Skin of body (tissue), 2 donors: ENCODE results near the gene PTCSC3. TPM values are rescaled to one million over a fixed set of nuclear protein-coding genes. Genes with fewer than 3 reads are reported as not detected.

ENCODE experiments used
- DNase-seq: peaks from one replicate; lab custom pipeline; 2025; lab: John Stamatoyannopoulos, UW
- total RNA-seq: library from RNA; depleted of rRNA; stranded (reverse); fragments of >200 nt; gene quantifications from one replicate; pipeline ENCODE4 v1.2.3, GENCODE V29; 2014

PTCSC3 gene
- total RNA-seq = not detected

DNA sequence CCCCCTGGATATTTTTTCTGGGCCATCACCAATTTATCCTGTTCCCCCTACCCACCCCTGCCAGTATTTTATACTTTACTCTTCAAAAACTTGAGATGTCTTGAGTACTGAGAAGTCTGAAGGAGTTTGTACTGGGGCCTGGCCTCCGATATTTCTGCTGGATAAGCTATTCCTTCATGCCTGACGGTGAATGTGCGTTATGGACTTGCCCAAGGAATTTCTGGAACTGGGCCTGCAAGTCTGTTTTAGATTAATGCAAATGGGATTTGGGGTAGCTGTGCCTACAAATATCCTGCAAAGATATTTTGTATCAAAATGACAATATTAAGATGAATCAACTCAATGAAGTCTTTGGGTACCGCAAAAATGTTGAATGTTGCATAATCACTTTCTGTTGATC, at the start of gene PTCSC3:
TSS of gene PTCSC3 (minus strand) at position 199 of the 400 bp plus-strand sequence.
- DNase-seq = no peak

DNA sequence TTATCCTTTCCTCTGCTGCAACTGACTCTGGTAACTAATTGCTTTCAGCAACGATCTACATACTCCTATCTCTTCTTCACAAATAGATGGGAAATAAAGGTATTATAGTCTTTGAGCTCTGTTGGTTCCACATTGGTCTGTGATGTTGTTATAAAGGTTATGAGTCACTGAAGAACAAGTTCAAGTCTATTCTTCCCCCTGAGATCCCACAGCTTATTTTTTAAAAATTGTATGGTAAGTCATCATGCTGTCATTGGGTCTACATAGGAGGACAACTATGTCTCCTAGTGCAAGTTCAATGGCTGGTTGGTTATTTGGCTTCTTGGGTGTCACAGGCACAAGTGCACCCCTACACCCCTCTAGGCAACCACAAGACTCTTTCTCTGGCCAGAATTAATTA, 49.6 kb upstream of the PTCSC3 start:
- DNase-seq = no peak

DNA sequence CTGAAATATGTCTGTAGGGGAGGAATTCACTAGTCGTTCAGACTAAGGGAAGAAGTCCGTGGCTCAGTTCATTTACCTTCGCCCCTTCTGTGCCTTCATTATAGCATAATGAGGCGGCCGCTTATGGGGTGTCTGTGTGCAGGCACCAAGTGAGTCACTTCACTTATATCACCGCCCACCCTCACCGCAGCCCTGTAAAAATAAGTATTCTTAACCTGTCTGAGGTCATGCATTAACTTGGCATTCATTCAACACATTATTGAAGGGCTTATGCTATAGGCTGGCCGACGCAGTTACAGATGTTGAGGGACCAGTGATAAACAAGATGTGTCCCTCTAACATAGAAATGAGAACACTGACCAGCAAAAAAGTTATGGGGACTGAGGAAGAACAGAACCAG, 47.7 kb upstream of the PTCSC3 start:
- DNase-seq = no peak

DNA sequence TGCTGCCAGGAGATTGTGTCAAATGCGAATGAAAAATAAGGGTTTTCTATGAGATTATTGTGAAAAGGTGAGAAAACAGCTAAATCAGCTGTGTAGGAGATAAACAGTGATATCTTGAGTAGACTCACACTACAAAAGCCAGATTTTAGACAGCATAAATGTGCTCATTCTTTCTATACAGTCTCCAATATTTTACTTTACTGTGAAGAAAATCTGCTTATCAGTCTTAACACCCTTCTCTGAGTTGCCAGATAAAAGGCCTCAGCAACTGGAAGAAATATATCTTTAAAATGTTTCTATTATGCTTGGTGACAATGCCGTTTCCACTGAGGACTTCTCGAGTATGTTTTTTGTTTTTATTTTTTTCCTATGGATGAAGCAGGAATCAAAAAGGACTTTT, 47.0 kb upstream of the PTCSC3 start:
- DNase-seq = no peak

DNA sequence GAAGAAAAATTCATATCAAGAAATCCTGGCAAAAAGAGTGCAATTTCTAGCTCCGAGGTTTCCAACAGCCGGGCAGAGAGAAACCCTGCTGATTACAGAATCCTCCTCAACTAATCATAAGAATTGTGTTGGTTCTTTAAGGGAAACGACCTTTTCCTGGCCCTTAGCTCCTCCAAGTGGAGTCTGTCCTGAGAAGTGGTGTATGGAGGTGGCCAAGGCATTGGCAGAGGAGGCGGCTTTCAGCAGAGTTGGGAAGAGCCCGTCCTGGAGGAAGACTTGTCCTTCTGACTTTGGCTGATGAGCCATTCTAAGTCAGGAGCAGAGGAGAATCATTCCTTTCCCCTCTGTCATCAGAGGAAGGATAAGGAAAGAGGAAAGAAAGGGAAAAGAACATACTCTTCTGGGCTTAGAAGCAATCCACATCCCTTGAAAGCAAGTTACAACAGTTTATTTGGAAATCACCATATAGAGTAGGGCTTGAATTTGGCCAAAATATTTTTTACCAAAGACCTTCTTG, 46.5 kb upstream of the PTCSC3 start:
- DNase-seq = no peak

DNA sequence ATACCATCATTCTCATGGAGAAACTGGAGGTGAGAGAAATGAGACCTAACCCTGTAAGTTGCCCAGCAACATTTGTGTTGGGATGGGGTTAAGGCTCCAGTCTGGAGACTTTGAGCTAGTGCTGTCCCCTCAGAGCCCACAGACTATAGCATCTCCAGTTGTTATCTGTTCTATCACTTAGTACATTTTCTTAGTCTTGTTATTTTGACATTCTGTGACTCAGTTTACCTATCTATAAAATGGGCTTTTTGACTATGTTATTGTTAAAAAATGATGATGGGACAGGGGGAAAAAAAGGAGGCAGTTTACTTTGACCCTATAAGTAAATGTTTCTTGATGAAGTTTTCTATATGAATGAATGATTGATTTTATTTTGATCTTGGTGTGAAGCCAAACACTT, 45.8 kb upstream of the PTCSC3 start:
- DNase-seq = no peak

DNA sequence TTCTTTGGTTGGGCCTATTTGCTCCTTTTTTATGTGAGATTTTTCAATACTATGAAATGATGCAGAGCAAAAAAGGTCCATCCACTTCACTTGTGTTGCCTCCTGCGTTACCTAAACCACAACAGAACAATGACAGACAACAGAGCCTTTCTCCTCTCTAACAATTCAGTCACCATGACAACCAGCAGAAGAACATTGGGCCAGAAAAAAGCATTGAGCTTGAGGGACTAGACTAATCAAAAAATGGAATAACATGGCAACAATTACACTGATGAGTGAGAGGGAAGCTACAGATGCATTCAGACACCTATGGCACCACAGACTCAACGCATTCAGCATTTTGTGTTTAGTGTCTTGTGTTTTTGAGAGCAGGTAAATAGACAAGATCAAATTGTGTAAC, 44.6 kb upstream of the PTCSC3 start:
- no peak for DNase-seq

DNA sequence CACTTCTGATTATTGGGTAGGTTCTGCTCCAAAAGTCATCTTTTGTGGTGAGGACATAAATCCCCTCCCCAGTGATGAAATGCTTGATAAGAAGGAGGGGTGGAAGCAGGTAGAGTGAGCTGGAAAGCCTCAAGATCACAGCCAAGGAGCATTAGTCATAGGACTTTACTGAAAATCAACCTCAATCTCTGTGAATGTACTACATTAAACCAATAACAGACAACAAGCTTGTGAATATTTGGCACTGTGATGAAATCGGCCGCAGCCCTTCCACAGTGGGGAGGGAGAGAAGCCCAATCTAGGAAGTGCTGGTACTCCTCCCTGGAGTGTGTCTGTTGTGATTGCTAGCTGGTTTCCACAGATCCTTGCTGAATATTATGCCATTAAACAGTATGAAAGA, 41.2 kb upstream of the PTCSC3 start:
- DNase-seq = no peak

DNA sequence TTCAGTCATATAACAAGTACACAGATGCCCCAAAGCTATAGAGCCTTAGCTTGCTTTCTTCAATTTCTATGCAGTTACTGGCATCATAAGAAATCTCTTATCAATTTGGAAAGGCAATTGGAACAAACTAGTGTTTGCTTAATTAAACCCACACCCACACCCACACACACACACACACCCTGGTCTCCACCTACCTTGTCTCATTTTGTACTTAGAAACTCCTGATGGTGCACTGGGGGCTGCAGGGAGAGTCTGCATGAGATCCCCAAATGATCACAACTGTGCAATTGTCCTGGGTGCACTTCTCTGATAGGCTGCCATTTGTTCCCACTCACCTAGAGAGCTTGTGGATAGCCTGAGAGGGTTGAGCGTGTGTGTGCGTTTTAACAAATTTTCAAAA, 40.5 kb upstream of the PTCSC3 start:
- no peak for DNase-seq

DNA sequence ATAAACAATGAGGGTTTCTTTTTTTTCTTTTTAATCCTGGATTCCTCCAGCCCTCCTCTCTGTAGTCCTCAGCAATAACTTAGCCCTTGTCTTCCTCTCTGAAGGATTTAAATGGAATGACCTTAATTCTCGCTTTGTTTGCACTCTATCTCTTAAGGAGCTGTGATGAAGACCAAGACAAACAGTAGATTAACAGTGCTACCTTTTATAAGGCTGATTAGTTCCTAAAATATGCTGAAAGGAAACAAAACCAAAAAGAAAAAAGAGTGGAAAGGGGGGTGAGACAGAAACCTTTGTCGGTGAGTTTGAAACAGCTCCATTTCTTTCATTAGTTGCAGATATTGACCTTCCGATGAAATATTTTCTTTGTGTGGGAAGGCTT, 38.7 kb upstream of the PTCSC3 start:
- no peak for DNase-seq

DNA sequence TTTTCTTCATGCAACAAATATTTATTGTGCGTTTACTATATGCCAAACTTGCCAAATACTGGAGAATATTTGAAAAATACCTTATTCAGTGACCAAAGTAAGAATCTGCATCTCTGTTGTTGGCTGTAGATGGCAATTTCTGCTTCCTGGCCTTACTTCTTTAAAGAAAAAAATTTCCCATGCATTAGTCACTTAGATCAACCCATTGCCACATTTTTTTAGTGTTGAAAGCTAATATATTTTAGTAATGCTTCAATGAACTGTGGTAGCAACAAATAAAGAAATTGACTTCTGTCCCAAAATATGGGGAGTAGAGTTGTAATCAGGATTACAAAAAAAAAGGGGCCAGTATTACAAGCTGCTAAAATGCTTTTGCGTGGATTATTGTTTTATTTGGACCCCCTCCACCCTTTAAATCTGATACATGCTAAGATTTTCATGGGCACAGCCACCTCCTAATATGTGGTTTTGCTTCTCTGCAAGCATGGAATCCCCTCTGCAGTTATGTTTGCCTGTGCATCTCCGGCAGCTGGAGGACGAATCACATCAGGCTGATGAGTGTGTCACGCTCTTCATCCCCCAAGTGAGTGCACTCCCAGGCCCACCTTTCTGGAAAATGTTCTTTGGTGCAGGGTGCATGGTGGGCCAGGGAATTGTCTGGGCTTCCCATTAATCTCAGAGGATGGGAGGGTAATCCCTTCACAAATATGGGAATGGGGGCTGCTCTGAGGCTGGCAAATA, 38.1 kb upstream of the PTCSC3 start:
- DNase-seq = no peak

DNA sequence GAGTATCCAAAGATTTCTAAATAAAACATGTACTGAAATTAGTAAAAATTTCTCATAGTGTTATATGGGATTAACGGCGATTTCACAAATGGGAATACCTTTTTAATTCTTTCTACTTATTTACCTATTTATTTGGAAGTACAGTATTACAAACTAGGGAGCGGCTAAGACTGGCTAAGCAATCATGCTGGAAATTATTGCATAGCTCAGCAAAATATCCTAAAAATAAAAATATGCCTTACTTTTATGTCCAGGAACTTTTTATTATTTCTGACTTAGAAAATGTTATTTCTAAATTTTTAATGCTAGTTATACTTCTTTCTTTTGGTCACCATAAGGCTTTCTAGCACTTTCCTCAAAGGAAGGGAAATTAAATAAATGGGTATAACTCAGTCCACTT, 36.5 kb upstream of the PTCSC3 start:
- no peak for DNase-seq

DNA sequence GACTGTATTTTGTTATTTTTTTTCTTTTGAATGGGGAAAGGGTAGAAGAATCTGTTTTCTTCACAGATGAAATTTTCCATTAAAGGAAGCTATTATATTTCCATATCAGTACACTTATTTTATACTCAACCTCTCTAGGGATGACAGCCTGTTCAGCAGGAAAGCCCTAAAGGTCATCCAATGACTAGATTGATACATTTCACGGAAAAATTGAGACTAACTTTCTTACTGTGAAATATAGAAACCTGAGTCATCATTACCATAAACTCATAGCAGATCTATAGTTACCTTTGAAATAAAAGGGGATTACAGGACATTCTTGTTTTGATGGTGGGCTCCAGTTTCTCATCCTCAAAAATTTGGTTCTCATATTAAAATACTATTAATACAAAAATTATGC, 36.1 kb upstream of the PTCSC3 start:
- no peak for DNase-seq

DNA sequence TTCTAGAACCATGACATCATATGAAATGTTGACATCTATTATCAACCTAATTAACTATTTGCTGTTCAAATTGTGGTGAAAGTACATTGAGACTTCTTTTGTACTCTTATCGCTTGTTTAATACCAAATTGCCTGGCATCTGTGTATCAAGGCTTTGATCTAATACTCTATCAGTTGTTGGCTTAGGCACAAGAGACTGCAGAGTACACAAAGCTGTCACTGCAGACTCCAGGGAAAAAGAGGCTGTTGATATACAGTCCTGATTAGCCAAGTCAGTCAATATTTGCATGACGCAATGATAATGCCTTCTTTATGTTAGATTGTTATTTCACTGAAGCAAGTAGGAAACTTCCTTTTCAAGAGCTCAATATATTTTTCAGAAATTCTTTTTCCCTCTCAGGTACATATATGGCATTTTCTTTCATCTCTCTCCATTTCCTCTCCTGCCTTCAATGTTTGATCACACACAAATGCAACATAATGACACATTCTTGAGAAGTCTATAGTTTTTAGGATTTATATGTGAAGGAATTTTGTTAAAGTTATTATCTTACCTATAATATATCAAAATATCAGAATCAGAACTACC, 32.3 kb upstream of the PTCSC3 start:
- DNase-seq = no peak

DNA sequence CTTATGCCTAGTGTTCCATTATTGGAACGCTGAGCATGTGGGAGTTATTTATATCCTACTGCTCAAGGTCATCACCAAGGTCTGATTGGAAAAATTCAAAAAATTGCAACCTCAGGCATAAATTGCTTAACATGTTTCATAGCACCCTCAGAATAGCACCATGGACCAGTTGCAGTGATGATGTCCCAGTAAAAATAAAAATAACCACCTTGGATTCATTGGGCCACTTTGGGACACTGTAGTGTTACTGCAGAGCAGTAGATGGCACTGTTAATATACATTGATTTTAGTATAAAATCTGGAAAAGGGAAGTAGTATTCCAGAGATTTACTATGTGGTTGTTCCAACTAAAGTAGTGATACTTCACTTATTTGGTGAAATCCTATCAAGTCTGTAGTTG, 31.0 kb upstream of the PTCSC3 start:
- no peak for DNase-seq

DNA sequence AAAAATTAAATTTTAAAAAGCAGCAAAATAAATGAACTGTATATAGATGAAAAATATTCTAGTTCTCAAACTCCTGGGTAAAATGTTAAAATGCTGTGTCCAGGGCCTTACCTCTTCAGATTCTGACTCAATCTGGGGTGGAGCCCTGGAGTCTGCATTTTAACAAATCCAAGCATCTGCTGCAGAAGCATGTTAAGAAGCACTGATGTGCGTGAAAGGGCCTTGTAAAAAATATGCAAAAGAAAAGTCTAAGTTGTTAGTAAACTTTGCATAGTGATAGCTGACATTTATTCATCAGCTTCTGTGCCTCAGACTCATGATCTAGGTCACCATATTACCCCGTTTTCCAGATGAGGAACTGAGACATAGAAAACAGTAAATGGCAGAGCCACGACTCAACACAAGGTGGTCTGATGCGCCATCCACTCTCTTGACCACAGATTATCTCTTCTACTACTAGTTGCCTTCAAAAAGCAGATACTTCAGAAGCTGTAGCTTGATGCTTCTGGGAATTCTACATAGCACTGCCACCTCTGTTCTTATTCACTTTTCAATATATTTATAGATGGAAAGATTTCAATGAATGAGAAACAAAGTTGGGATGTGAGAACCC, 28.0 kb upstream of the PTCSC3 start:
- no peak for DNase-seq

DNA sequence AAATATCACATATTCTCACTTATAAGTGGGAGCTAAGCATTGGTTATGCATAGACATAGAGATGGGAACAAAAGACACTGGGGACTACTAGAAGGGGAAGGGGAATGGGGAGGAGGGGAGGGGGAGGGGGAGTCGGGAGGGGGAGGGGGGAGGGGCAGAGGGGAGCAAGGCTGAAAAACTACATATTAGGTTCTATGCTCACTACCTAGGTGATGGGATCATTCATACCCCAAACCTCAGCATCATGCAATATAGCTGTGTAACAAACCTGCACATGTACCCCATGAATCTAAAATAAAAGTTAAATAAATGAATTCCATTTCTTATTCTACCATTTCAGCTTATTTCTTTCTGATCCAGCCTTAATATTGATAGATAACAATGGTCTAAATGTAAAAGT, 21.9 kb upstream of the PTCSC3 start:
- DNase-seq = no peak

DNA sequence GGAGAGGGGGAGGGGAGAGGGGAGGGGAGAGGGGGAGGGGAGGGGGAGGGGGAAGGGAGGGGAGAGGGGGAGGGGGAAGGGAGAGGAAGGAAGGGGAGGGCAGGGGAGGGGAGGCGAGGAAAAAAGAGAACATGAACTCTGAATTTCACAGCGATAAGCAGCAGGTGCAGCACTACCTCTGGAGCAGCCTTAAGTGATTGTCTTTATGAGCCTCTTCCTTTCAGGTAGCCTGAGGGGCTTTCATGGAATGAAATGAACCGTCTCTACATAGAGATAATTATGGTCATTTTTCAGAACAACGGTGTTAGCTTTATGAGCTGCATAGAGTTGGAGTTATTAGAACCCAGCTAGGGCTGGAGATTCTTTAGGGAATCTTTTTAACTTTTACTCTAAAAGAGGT, 18.1 kb upstream of the PTCSC3 start:
- DNase-seq = no peak

DNA sequence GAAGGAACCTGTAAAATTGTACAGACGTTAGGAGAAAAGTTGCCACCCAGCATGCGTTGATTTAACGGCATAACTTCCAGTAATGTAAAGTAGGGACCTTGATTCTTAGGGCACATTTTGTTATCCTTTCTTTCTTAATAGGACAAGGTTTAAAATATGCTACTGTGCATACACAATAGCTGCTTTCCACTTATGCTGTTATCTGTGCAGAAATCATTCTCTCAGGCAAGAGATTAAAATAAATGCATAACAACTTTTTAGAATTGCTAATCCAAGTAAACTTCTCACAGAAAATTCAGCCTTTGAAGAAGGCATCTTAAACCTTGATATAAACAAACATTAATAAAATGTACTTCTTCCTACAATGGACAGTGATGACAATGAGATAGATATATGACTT, 16.0 kb upstream of the PTCSC3 start:
- DNase-seq = no peak

DNA sequence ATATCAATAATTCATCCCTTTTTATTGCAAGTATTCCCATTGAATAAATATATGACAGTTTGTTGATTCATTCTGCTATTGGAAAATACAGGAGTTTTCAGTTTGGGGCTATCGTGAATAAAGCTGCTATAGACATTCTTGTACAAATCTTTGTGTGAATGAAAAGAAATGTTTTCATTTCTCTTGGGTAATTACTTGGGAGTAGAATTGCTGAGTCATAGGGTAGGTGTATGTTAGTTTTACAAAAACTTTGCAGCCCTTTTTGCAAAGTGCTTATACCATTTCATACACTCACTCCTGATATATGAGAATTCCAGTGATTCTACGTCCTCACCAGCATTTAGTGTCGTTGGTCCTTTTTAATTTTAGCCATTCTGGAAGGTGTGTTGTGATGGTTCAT, 6.9 kb upstream of the PTCSC3 start:
- no peak for DNase-seq

DNA sequence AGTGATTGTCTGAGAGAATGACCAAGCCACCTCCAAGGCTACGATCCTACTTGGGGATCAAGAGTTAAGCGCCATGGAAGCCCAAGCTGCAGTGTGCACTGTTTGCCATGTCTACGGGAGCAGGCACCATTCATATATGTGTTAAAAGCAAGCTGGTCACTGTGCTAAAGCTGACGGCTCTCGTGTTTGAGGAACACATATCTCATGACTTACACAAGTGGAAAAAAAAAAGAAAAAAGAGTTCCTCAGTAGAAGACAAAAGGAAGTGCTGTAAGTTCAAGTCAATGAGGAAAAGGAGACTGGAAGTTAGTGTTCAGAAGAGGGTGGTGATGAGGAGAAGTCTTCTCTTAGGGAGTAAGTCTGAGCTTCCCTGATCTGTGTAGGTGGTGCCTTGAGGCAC, 4.9 kb upstream of the PTCSC3 start:
- no peak for DNase-seq

DNA sequence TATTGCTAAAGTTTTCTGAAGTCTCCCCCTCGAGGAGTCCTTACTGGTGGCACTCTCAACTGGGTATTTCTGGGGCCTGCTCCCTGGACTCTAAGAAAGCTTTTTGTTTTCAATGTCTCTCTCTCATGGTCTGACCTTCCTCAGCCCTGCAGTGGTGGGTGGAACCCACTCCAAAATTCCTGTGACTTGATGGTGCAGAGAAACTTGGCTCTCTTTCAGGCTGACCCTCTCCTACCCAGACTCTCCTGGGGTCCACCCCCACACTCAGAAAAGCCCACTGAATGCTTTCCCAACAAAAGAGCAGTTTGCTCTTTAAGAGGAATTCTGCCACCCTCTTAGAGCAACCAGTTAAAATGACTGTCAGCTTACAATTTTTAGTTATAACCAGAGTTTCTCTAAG, 967 bp upstream of the PTCSC3 start:
- DNase-seq = no peak
